Activated CD4-positive, alpha-beta memory T cell treated with anti-CD3 and anti-CD28 coated beads, Interleukin-2, amount 10 ng/mL, durations not matched to agents 7 days and 5 days (primary cell): ENCODE measurements around the gene UST. TPM values are rescaled to one million over a fixed set of nuclear protein-coding genes. Genes with fewer than 3 reads are reported as not detected.
"Not testable (repeated sequence)": the region's sequence is repeated elsewhere in the genome, so short reads cannot be mapped to it uniquely, and the experiment has no call there.

Experiments
- CTCF ChIA-PET: fragments of 350-600 bp; sonication (Branson Sonifier 250); formaldehyde crosslinking; loops from one replicate; lab custom pipeline; 2021; ENCODE audit warnings: antibody characterized with exemption, inconsistent platforms; lab: Charles Lee
- POLR2A ChIA-PET: fragments of 350-600 bp; sonication (Branson Sonifier 250); formaldehyde crosslinking; loops from one replicate; lab custom pipeline; 2021; ENCODE audit warnings: antibody characterized with exemption; lab: Charles Lee
- DNase-seq: peaks from one replicate; pipeline ENCODE4 v3.0.0-alpha.2; 2020
- H3K27ac Mint-ChIP-seq: one replicate; pipeline ENCODE4 v1.8.0; 2021; ENCODE audit warnings: mild to moderate bottlenecking, mixed read lengths
- H3K27me3 Mint-ChIP-seq: one replicate; pipeline ENCODE4 v1.8.0; 2021; ENCODE audit warnings: mixed read lengths
- H3K36me3 Mint-ChIP-seq: one replicate; pipeline ENCODE4 v1.8.0; 2021; ENCODE audit warnings: low read depth, mixed read lengths
- H3K4me1 Mint-ChIP-seq: one replicate; pipeline ENCODE4 v1.8.0; 2021; ENCODE audit warnings: mixed read lengths
- H3K4me3 Mint-ChIP-seq: one replicate; pipeline ENCODE4 v1.8.0; 2021; ENCODE audit warnings: mild to moderate bottlenecking, mixed read lengths
- H3K9me3 Mint-ChIP-seq: one replicate; pipeline ENCODE4 v1.8.0; 2021; ENCODE audit warnings: mixed read lengths
- total RNA-seq, 2 experiments: library from RNA; stranded (reverse); gene quantifications; one replicate each; pipeline ENCODE4 v1.2.3, GENCODE V29; 2021

UST gene
- total RNA-seq, 2 experiments from 2014 or later, result 0.80 to 0.93 TPM

- H3K9me3 Mint-ChIP-seq, result no peaks in the 10 kb centered on the region
- ChIA-PET CTCF (no interaction called here), POLR2A (no interaction called here)
- DNase-seq, result no peak
- H3K4me3 Mint-ChIP-seq, result no peak overlapping the region
- H3K27ac Mint-ChIP-seq, result no peak overlapping the region
- H3K4me1 Mint-ChIP-seq, result no peaks in the 10 kb centered on the region
- no peaks in the 10 kb centered on the region for H3K27me3 Mint-ChIP-seq
- H3K36me3 Mint-ChIP-seq, result peaks cover 2% of the 10 kb centered on the region
Measured at GRCh38 chr6:148893481-148893880, 146.7 kb downstream of the UST start.

- Mint-ChIP-seq H3K27ac (no peak overlapping the region), H3K4me3 (no peak overlapping the region), H3K27me3 (no peaks in the 10 kb centered on the region), H3K4me1 (no peaks in the 10 kb centered on the region), H3K9me3 (peaks cover 2% of the 10 kb centered on the region), H3K36me3 (peaks cover 2% of the 10 kb centered on the region)
- POLR2A ChIA-PET, result no interaction called here
- CTCF ChIA-PET, result interaction anchor here (0.7 kb wide), 1 partner anchor 25 kb away, joined by 6 read pairs; no protein-coding TSS in a partner anchor
- DNase-seq, result no peak
Measured at GRCh38 chr6:148898376-148899014, 151.7 kb downstream of the UST start.

GRCh38 chr6:148904896-148905870, 158.4 kb downstream of the UST start:
- DNase-seq, result no peak
- H3K4me1 Mint-ChIP-seq, result no peaks in the 10 kb centered on the region
- no peaks in the 10 kb centered on the region for H3K36me3 Mint-ChIP-seq
- CTCF ChIA-PET, result no interaction called here
- no peak overlapping the region for H3K27ac Mint-ChIP-seq
- no peaks in the 10 kb centered on the region for H3K27me3 Mint-ChIP-seq
- POLR2A ChIA-PET, result no interaction called here
- peaks cover 2% of the 10 kb centered on the region for H3K9me3 Mint-ChIP-seq
- no peak overlapping the region for H3K4me3 Mint-ChIP-seq

GRCh38 chr6:148905901-148906300, 159.1 kb downstream of the UST start:
- Mint-ChIP-seq H3K9me3 (no peaks in the 10 kb centered on the region), H3K27ac (no peak overlapping the region), H3K4me1 (no peaks in the 10 kb centered on the region), H3K27me3 (no peaks in the 10 kb centered on the region), H3K4me3 (no peak overlapping the region), H3K36me3 (no peaks in the 10 kb centered on the region)
- ChIA-PET CTCF (no interaction called here), POLR2A (no interaction called here)
- no peak for DNase-seq

GRCh38 chr6:148906386-148906785, 159.6 kb downstream of the UST start:
- no peak overlapping the region for H3K4me3 Mint-ChIP-seq
- POLR2A ChIA-PET, result no interaction called here
- no peaks in the 10 kb centered on the region for H3K27me3 Mint-ChIP-seq
- H3K9me3 Mint-ChIP-seq, result no peaks in the 10 kb centered on the region
- CTCF ChIA-PET, result no interaction called here
- no peak overlapping the region for H3K27ac Mint-ChIP-seq
- no peak for DNase-seq
- no peaks in the 10 kb centered on the region for H3K36me3 Mint-ChIP-seq
- no peaks in the 10 kb centered on the region for H3K4me1 Mint-ChIP-seq

GRCh38 chr6:148907573-148907972, 160.7 kb downstream of the UST start:
- Mint-ChIP-seq H3K36me3 (no peaks in the 10 kb centered on the region), H3K4me3 (no peak overlapping the region), H3K27me3 (no peaks in the 10 kb centered on the region), H3K9me3 (no peaks in the 10 kb centered on the region), H3K27ac (no peak overlapping the region), H3K4me1 (no peaks in the 10 kb centered on the region)
- ChIA-PET POLR2A (no interaction called here), CTCF (no interaction called here)
- DNase-seq, result no peak

- no peak overlapping the region for H3K27ac Mint-ChIP-seq
- ChIA-PET POLR2A (no interaction called here), CTCF (no interaction called here)
- DNase-seq, result no peak
- no peaks in the 10 kb centered on the region for H3K36me3 Mint-ChIP-seq
- H3K27me3 Mint-ChIP-seq, result no peaks in the 10 kb centered on the region
- peaks cover 2% of the 10 kb centered on the region for H3K4me1 Mint-ChIP-seq
- H3K9me3 Mint-ChIP-seq, result peaks cover 4% of the 10 kb centered on the region
- H3K4me3 Mint-ChIP-seq, result no peak overlapping the region
Measured at GRCh38 chr6:148912252-148912651, 165.4 kb downstream of the UST start.

- peaks cover 4% of the 10 kb centered on the region for H3K9me3 Mint-ChIP-seq
- peaks cover 2% of the 10 kb centered on the region for H3K4me1 Mint-ChIP-seq
- no peaks in the 10 kb centered on the region for H3K27me3 Mint-ChIP-seq
- ChIA-PET POLR2A (no interaction called here), CTCF (no interaction called here)
- H3K4me3 Mint-ChIP-seq, result no peak overlapping the region
- no peak for DNase-seq
- no peaks in the 10 kb centered on the region for H3K36me3 Mint-ChIP-seq
- no peak overlapping the region for H3K27ac Mint-ChIP-seq
Measured at GRCh38 chr6:148915810-148916209, 169.0 kb downstream of the UST start.

- H3K4me3 Mint-ChIP-seq, H3K4me1 Mint-ChIP-seq, CTCF ChIA-PET, H3K9me3 Mint-ChIP-seq, POLR2A ChIA-PET, H3K27ac Mint-ChIP-seq, H3K27me3 Mint-ChIP-seq, DNase-seq, H3K36me3 Mint-ChIP-seq: not testable (repeated sequence)
Measured at GRCh38 chr6:148916485-148916884, 169.7 kb downstream of the UST start.

GRCh38 chr6:148924226-148925012, 177.6 kb downstream of the UST start:
- Mint-ChIP-seq H3K36me3 (peaks cover 3% of the 10 kb centered on the region), H3K9me3 (no peaks in the 10 kb centered on the region), H3K27ac (no peak overlapping the region), H3K4me1 (no peaks in the 10 kb centered on the region), H3K4me3 (no peak overlapping the region), H3K27me3 (no peaks in the 10 kb centered on the region)
- POLR2A ChIA-PET, result no interaction called here
- no peak for DNase-seq
- CTCF ChIA-PET, result interaction anchor here (0.6 kb wide), 1 partner anchor 25 kb away, joined by 6 read pairs; no protein-coding TSS in a partner anchor

GRCh38 chr6:148925701-148926100, 178.9 kb downstream of the UST start:
- POLR2A ChIA-PET, result no interaction called here
- H3K27ac Mint-ChIP-seq, result no peak overlapping the region
- peaks cover 3% of the 10 kb centered on the region for H3K36me3 Mint-ChIP-seq
- no peaks in the 10 kb centered on the region for H3K27me3 Mint-ChIP-seq
- CTCF ChIA-PET, result no interaction called here
- no peak for DNase-seq
- no peaks in the 10 kb centered on the region for H3K4me1 Mint-ChIP-seq
- no peak overlapping the region for H3K4me3 Mint-ChIP-seq
- H3K9me3 Mint-ChIP-seq, result no peaks in the 10 kb centered on the region

- no peak for DNase-seq
- Mint-ChIP-seq H3K27me3 (no peaks in the 10 kb centered on the region), H3K9me3 (no peaks in the 10 kb centered on the region), H3K4me3 (no peak overlapping the region), H3K4me1 (no peaks in the 10 kb centered on the region), H3K36me3 (peaks cover 3% of the 10 kb centered on the region), H3K27ac (no peak overlapping the region)
- CTCF ChIA-PET, result no interaction called here
- POLR2A ChIA-PET, result no interaction called here
Measured at GRCh38 chr6:148926478-148926877, 179.6 kb downstream of the UST start.

- no peak overlapping the region for H3K4me3 Mint-ChIP-seq
- H3K9me3 Mint-ChIP-seq, result no peaks in the 10 kb centered on the region
- no peaks in the 10 kb centered on the region for H3K27me3 Mint-ChIP-seq
- no peak for DNase-seq
- H3K4me1 Mint-ChIP-seq, result no peaks in the 10 kb centered on the region
- ChIA-PET POLR2A (no interaction called here), CTCF (interaction anchor here (0.7 to 1.0 kb wide), 2 partner anchors 19 to 349 kb away, joined by 3 read pairs; no protein-coding TSS in a partner anchor)
- H3K27ac Mint-ChIP-seq, result no peak overlapping the region
- H3K36me3 Mint-ChIP-seq, result peaks cover 3% of the 10 kb centered on the region
Measured at GRCh38 chr6:148927586-148927985, 180.8 kb downstream of the UST start.
